HepG2 (cell line): ENCODE results near the gene PRDM15. TPM values are rescaled to one million over a fixed set of nuclear protein-coding genes. Genes with fewer than 3 reads are reported as not detected.

Source experiments
- AHR ChIP-seq: IDR thresholded peaks from 2 replicates; pipeline ENCODE4 v1.6.1; 2018; ENCODE audit warnings: missing genetic modification reagents, missing compliant biosample characterization
- GFI1 ChIP-seq: sonication (generic); formaldehyde crosslinking; IDR thresholded peaks from 2 replicates; pipeline ENCODE4 v1.5.0; 2020; ENCODE audit warnings: missing genetic modification reagents, mild to moderate bottlenecking, borderline replicate concordance
- KLF11 ChIP-seq: IDR thresholded peaks from 2 replicates; pipeline ENCODE4 v1.6.1; 2016; ENCODE audit warnings: missing compliant biosample characterization
- NAIF1 ChIP-seq: sonication (generic); formaldehyde crosslinking; IDR thresholded peaks from 2 replicates; pipeline ENCODE4 v1.5.0; 2020; ENCODE audit warnings: mild to moderate bottlenecking, missing genetic modification reagents, borderline replicate concordance
- RCOR2 ChIP-seq: IDR thresholded peaks from 2 replicates; pipeline ENCODE4 v1.6.1; 2016; ENCODE audit warnings: missing biosample characterization, missing genetic modification reagents
- SAP130 ChIP-seq: IDR thresholded peaks from 2 replicates; pipeline ENCODE4 v1.6.1; 2016; ENCODE audit warnings: low read depth
- SOX13 ChIP-seq, 3 experiments: fragments of 450-650 bp in 1 of 3; sonication (generic) in 1 of 3; formaldehyde crosslinking in 1 of 3; IDR thresholded peaks in 2 of 3; conservative IDR thresholded peaks in 1 of 3; 2 replicates each; pipeline versions ENCODE4 v1.5.0 to v1.6.1; 2016 to 2020; ENCODE audit warnings: antibody characterized with exemption in 1 of 3, mild to moderate bottlenecking in 1 of 3, missing compliant biosample characterization in 1 of 3, missing genetic modification reagents in 1 of 3, moderate library complexity in 1 of 3
- TEAD3 ChIP-seq: optimal IDR thresholded peaks from 2 replicates; pipeline ENCODE3; 2016; ENCODE audit warnings: borderline replicate concordance
- THYN1 ChIP-seq: sonication (generic); formaldehyde crosslinking; IDR thresholded peaks from 2 replicates; pipeline ENCODE4 v1.8.1; 2023; ENCODE audit warnings: low read depth, mild to moderate bottlenecking, moderate library complexity, missing genetic modification reagents, borderline replicate concordance
- YEATS4 ChIP-seq: sonication (generic); formaldehyde crosslinking; IDR thresholded peaks from 2 replicates; pipeline ENCODE4 v1.4.0; 2020; ENCODE audit warnings: missing genetic modification reagents, borderline replicate concordance
- ZNF263 ChIP-seq: sonication (generic); formaldehyde crosslinking; IDR thresholded peaks from 2 replicates; pipeline ENCODE4 v1.4.0; 2020; ENCODE audit warnings: missing genetic modification reagents
- ZNF382 ChIP-seq: sonication (generic); formaldehyde crosslinking; IDR thresholded peaks from 2 replicates; pipeline ENCODE4 v1.5.0; 2020; ENCODE audit warnings: missing genetic modification reagents, mild to moderate bottlenecking, borderline replicate concordance
- ZNF547 ChIP-seq: sonication (generic); formaldehyde crosslinking; IDR thresholded peaks from 2 replicates; pipeline ENCODE4 v1.5.1; 2020; ENCODE audit warnings: mild to moderate bottlenecking, missing genetic modification reagents
- ZNF644 ChIP-seq: IDR thresholded peaks from 2 replicates; pipeline ENCODE4 v1.6.1; 2016; ENCODE audit warnings: low read depth
- polyA plus RNA-seq, 8 experiments: library from polyadenylated mRNA; depleted of rRNA in 3 of 8; stranded (reverse) in 7 of 8; unstranded in 1 of 8; fragments of >200 nt; fragmentation: Illumina TruSeq in 4 of 8; extraction: Trizol in 4 of 8; gene quantifications; 2 replicates each; pipeline versions ENCODE4 v1.2.1 to v1.2.3, GENCODE V29; 2011 to 2016; ENCODE audit warnings: low read depth in 4 of 8, missing spikeins in 1 of 8, mixed read lengths in 1 of 8; ENCODE audit not compliant: insufficient read depth in 1 of 8
- total RNA-seq, 5 experiments: library from RNA; depleted of rRNA; stranded (reverse); fragments of >200 nt; fragmentation: Illumina TruSeq; extraction: Trizol; gene quantifications; 2 replicates each; pipeline ENCODE4 v1.2.3, GENCODE V29; 2016; ENCODE audit warnings: low read depth in 1 of 5
- TF ChIP-seq, protein P1 (sequence below): sonication (generic); formaldehyde crosslinking; IDR thresholded peaks from 2 replicates; pipeline ENCODE4 v1.4.0; 2020; ENCODE audit warnings: missing genetic modification reagents, mild to moderate bottlenecking, borderline replicate concordance
- TF ChIP-seq, protein P2 (sequence below): sonication (generic); formaldehyde crosslinking; IDR thresholded peaks from 2 replicates; pipeline ENCODE4 v1.5.0; 2020; ENCODE audit warnings: missing genetic modification reagents
- TF ChIP-seq, protein P3 (sequence below): sonication (generic); formaldehyde crosslinking; IDR thresholded peaks from 2 replicates; pipeline ENCODE4 v1.5.1; 2020; ENCODE audit warnings: missing genetic modification reagents, mild to moderate bottlenecking, borderline replicate concordance
- TF ChIP-seq, protein P4 (sequence below): sonication (generic); formaldehyde crosslinking; IDR thresholded peaks from 2 replicates; pipeline ENCODE4 v1.4.0; 2020; ENCODE audit warnings: missing genetic modification reagents; ENCODE audit errors: not compliant biosample characterization
- TF ChIP-seq, protein P5 (sequence below): sonication (generic); formaldehyde crosslinking; IDR thresholded peaks from 2 replicates; pipeline ENCODE4 v1.4.0; 2020; ENCODE audit warnings: mild to moderate bottlenecking, missing genetic modification reagents
- TF ChIP-seq, protein P6 (sequence below): sonication (generic); formaldehyde crosslinking; IDR thresholded peaks from 2 replicates; pipeline ENCODE4 v1.4.0; 2020; ENCODE audit warnings: mild to moderate bottlenecking, missing genetic modification reagents, borderline replicate concordance

PRDM15 gene
- total and polyA plus RNA-seq, 2 of the 13 experiments (the other 11 are each of a cell fraction or from before 2014, with no cell fraction given) = 4.0 to 6.9 TPM

DNA sequence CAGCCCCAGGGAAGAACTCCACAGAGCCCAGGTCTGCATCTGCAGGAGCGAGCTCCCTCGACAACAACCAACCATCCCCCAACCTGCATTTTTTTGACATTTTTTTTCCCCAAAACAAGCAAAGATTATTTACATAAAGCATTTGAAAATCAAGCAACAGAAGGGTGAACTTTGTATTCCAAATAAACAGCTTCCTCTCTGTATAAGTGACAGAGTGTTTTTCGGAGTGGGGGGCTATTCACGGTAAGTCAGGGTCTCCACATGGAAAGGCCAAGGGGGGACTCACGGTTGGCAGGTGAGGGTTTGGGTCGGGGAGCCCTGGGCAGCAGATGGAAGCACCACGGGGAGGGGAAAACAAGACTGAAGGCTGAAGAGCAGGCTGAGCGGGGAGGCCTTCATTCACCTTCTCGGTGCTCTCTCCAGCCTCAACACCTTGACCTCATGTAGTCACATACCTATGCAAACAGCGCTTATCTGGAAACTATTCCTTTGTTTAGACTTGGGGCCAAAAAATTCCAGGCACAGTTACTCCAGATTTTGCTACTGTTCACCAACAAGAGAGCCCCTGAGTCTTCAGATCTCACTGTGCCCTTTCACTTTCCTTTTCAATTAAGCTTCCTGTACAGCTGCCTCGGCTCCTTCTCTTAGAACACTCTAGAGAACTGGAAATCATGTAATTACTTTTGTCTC, 47.1 kb upstream of the PRDM15 start (continued):
- TF ChIP-seq ZNF644 (CRISPR knock-in tag) (no peak), KLF11 (CRISPR knock-in tag) (no peak), THYN1 (0 out of 2 replicates have a peak, but pooled peaks have one; percentile 60), ZNF547 (CRISPR knock-in tag) (no peak), TEAD3 (peak; percentile 47), ZNF263 (0 out of 2 replicates have a peak, but pooled peaks have one; percentile 20), ZNF382 (CRISPR knock-in tag) (no peak), SOX13 (IDR thresholded peaks at IDR 0.05) (no peak), SOX13 (CRISPR knock-in tag; conservative IDR thresholded peaks at IDR 0.05 in 1 of 2, IDR thresholded peaks at IDR 0.05 in 1 of 2) (peak in 1 of 2 experiments; percentile 56; a peak in 2 of 4 replicates), NAIF1 (CRISPR knock-in tag) (no peak), AHR (CRISPR knock-in tag) (no peak), YEATS4 (CRISPR knock-in tag) (no peak), GFI1 (CRISPR knock-in tag) (no peak; the same call in 1 of the 2 replicates), RCOR2 (CRISPR knock-in tag) (no peak), SAP130 (CRISPR knock-in tag) (peak; percentile 17; the same call in 1 of the 2 replicates)
- TF ChIP-seq, protein P1, sequence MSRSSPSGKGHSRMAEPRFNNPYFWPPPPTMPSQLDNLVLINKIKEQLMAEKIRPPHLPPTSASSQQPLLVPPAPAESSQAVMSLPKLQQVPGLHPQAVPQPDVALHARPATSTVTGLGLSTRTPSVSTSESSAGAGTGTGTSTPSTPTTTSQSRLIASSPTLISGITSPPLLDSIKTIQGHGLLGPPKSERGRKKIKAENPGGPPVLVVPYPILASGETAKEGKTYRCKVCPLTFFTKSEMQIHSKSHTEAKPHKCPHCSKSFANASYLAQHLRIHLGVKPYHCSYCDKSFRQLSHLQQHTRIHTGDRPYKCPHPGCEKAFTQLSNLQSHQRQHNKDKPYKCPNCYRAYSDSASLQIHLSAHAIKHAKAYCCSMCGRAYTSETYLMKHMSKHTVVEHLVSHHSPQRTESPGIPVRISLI (CRISPR knock-in tag) = peak; percentile 93
- TF ChIP-seq, protein P2, sequence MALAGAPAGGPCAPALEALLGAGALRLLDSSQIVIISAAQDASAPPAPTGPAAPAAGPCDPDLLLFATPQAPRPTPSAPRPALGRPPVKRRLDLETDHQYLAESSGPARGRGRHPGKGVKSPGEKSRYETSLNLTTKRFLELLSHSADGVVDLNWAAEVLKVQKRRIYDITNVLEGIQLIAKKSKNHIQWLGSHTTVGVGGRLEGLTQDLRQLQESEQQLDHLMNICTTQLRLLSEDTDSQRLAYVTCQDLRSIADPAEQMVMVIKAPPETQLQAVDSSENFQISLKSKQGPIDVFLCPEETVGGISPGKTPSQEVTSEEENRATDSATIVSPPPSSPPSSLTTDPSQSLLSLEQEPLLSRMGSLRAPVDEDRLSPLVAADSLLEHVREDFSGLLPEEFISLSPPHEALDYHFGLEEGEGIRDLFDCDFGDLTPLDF = no peak
- TF ChIP-seq, protein P3, sequence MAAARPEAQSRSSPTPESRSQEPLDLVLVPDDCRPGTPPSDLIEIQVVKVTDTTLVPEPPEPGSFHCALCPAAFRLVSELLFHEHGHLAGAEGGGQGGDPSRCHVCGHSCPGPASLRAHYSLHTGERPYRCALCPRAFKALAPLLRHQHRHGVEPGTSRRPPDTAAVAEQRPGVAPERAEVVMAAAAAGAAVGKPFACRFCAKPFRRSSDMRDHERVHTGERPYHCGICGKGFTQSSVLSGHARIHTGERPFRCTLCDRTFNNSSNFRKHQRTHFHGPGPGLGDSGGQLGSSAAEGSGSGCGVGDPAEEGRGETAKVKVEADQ (CRISPR knock-in tag) = no peak
- TF ChIP-seq, protein P4, sequence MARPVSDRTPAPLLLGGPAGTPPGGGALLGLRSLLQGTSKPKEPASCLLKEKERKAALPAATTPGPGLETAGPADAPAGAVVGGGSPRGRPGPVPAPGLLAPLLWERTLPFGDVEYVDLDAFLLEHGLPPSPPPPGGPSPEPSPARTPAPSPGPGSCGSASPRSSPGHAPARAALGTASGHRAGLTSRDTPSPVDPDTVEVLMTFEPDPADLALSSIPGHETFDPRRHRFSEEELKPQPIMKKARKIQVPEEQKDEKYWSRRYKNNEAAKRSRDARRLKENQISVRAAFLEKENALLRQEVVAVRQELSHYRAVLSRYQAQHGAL (CRISPR knock-in tag) = no peak
- TF ChIP-seq, protein P5, sequence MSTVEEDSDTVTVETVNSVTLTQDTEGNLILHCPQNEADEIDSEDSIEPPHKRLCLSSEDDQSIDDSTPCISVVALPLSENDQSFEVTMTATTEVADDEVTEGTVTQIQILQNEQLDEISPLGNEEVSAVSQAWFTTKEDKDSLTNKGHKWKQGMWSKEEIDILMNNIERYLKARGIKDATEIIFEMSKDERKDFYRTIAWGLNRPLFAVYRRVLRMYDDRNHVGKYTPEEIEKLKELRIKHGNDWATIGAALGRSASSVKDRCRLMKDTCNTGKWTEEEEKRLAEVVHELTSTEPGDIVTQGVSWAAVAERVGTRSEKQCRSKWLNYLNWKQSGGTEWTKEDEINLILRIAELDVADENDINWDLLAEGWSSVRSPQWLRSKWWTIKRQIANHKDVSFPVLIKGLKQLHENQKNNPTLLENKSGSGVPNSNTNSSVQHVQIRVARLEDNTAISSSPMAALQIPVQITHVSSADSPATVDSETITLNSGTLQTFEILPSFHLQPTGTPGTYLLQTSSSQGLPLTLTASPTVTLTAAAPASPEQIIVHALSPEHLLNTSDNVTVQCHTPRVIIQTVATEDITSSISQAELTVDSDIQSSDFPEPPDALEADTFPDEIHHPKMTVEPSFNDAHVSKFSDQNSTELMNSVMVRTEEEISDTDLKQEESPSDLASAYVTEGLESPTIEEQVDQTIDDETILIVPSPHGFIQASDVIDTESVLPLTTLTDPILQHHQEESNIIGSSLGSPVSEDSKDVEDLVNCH (CRISPR knock-in tag) = no peak
- TF ChIP-seq, protein P6, sequence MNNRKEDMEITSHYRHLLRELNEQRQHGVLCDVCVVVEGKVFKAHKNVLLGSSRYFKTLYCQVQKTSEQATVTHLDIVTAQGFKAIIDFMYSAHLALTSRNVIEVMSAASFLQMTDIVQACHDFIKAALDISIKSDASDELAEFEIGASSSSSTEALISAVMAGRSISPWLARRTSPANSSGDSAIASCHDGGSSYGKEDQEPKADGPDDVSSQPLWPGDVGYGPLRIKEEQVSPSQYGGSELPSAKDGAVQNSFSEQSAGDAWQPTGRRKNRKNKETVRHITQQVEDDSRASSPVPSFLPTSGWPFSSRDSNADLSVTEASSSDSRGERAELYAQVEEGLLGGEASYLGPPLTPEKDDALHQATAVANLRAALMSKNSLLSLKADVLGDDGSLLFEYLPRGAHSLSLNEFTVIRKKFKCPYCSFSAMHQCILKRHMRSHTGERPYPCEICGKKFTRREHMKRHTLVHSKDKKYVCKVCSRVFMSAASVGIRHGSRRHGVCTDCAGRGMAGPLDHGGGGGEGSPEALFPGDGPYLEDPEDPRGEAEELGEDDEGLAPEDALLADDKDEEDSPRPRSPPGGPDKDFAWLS = no peak
